CD1c-positive myeloid dendritic cell (primary cell): ENCODE results near the gene HINFP.
"Not testable (repeated sequence)": the region's sequence is repeated elsewhere in the genome, so short reads cannot be mapped to it uniquely, and the experiment has no call there.

Experiments
- DNase-seq: peaks from one replicate; pipeline ENCODE4 v3.0.0-alpha.2; 2016; ENCODE audit errors: extremely low spot score

The HINFP gene

DNA sequence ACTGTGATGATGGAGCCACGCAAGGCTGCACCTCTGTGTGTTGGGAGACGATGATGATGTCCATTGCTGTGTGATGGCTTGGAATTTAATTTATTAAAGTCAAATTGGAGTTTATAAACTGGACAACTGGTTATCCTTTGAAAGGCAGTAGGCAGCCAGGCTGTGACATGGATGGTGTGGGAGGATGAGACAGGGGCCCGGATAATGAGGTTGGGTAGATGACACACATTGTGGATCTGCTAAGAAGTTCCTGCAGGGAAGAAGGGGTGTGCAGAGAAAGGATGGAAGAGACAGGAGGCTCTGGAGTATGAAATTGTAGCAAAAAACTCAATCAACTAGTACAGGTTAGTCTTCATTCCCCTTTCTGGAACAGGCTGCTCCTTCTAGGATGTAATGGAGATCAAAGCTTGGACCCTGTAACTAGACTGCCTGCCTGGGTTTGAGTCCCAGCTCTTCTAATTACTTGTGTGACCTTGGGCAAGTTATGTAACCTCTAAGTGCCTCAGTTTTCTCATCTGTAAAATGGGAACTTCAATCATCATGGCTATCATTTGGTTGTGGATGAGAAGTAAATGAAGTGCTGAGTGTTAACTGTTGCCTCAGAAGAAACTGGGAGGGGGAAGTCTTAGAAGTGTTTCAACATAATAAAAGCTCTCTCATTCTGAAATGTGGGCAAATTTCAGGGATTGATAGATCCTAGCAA lies 4.2 kb upstream of the HINFP start:
- DNase-seq: no peak

DNA sequence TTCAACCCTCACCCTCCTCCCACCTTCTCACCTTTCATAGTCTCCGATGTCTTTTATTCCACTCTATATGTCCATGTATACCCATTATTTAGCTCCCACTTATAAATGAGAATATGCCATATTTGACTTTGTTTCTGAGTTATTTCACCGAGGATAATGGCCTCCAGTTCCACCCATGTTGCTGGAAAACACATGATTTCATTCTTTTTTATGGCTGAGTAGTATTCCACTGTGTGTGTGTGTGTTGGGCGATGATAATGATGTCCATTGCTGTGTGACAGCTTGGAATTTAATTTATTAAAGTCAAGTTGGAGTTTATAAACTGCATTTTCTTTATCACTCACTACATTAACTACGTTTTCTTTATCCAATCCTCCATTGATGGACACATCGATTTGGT lies 3.2 kb upstream of the HINFP start:
- no peak for DNase-seq

DNA sequence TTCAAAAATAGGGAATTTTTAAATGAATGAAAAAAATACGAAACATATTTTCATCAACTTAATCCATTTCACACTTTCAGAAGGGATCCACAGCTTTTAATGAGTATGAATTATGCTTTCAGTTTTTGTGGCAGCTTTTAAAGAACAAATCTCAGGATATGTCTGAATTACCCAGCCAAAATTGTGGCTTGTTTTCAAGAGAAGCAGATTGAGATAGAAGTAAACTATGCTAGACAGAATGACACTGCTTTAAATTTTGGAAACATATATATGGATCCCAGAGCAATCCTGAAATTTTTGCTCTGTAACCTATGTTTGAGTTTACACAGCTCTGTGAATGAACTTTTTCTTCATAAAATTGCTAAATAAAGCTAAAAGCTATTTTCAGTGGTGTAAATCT lies 2.4 kb upstream of the HINFP start:
- no peak for DNase-seq

GRCh38 chr11:119120639-119121007 lies 757 bp upstream of the HINFP start:
- DNase-seq: no peak

DNA sequence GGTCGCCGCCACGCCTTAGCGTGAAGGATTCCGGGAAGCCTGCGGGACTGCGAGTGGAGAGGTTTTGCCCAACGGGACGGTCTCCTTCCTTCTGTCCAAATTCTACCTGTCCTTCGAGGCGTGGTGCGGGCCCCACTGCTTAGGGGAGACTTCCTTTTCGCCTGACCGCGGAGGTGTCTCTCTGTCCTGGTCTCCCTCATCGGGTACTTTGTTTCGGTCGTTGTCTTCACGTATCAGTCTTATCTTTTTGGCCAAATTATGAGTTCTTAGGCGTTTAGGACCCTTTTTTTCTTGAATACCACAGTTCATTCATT lies 388 bp downstream of the HINFP start:
- DNase-seq: no peak

DNA sequence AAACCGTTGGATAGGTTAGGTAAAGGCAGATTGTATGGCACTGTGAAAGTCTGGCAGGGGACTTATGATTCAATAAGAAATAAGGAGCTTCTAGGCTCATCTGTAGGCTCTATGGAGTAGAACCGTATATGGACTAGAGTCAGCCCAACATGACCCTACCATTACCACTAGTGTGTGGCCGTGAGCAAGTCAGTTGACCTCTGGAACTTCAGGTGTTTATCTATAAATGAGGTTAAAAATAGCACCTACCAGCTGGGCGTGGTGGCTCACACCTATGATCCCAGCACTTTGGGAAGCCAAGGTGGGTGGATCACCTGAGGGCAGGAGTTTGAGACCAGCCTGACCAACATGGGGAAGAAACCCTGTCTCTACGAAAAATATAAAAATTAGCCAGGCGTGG lies 4.4 kb downstream of the HINFP start:
- DNase-seq: no peak

DNA sequence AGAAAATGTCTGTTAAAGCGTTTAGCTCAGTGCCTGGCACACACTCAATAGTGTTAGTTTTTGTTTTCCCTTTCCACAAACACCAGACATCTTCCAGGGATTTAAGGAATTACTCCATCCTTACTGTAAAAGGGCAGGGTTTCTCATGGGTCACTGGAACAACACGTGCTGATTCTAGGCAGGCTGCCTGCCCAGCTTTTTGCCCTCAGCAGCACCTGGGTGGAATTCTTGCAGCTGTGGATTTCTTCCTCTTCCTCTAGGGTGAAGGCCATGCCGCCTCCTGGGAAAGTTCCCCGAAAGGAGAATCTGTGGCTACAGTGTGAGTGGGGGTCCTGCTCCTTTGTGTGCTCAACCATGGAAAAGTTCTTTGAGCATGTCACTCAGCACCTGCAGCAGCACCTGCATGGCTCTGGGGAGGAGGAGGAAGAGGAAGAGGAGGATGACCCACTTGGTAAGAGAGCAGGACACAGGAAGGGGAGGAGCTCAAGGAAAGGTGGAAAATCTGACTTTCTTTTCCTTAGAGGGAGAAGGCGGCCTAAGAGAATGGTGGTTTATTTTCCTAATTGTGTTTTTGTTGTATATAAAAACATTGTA lies 5.4 kb downstream of the HINFP start:
- no peak for DNase-seq

GRCh38 chr11:119130662-119131061 lies 9.3 kb downstream of the HINFP start:
- DNase-seq: no peak

- peak; percentile 60 for DNase-seq
Measured at GRCh38 chr11:119134389-119134978, 13.1 kb downstream of the HINFP start.

DNA sequence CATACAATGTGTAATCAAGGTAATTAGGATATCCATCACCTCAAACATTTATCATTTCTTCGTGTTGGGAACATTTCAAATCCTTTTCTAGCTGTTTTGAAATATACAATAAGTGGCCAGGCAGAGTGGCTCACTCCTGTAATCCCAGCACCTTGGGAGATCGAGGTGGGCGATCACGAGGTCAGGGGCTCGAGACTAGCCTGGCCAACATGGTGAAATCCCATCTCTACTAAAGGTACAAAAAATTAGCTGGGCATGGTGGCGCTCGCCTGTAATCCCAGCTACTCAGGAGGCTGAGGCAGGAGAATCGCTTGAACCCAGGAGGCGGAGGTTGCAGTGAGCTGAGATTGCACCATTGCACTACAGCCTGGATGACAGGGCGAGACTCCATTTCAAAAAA lies 17.9 kb downstream of the HINFP start:
- not testable (repeated sequence) for DNase-seq

- DNase-seq: peak; percentile 67
Measured at GRCh38 chr11:119144825-119145486, 23.6 kb downstream of the HINFP start.

GRCh38 chr11:119145551-119145950 lies 24.2 kb downstream of the HINFP start:
- DNase-seq: no peak

DNA sequence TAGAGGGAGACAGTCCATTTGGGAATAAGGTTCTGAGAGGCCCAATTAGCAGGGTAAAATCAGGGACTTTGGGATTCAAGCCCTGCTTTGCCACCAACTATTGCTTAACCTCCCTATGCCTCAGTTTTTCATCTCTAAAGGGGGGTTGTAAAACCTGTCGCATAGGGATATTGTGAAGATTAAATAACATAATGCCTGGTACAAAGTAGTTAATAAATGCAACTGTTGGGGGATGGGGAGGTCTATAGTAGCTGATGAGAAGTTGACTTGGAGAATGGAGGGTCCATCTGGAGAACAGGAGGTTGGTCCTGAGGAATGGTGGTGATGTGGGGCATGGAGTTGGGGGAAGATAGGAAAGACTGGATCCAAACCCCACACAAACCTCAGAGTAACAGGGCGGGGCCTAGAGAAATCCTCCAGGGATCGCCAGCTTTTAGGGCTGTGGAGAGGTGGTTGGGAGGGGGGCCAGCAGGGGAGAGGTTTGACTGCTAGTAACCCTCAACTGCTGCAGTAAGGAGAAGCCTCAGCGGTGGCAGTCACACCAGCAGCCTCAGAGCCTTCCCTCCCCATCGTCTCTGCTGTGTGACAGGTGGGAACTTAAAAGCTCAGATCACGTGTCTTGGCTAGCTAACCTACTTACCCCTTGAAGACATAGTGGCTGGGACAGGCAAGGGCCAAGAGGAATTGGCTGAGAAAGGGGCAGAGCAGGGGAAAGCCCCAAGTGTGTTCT lies 26.4 kb downstream of the HINFP start:
- no peak for DNase-seq

DNA sequence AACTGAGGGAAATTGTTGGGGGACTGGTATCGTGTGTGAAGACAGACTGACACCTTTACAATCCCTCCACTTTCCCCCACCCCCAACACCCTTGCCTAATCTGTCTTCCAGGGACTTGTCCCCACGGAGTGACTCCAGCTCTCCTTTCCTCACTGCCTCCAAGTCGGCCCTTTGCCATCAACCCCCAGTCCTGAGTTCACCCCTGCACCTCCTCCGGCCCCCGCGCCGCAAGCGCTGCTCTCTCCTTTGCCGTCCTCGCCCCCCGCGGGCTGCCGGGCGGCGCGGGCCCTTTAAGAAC lies 27.3 kb downstream of the HINFP start:
- DNase-seq: no peak

GRCh38 chr11:119149018-119149785 lies 27.8 kb downstream of the HINFP start, which contains the start of gene ABCG4:
TSS of gene ABCG4 (plus strand) at chr11:119149052. CDS start at chr11:119149966, 914 bp downstream.
- no peak for DNase-seq

GRCh38 chr11:119149786-119150275 lies 28.5 kb downstream of the HINFP start:
- DNase-seq: no peak

- no peak for DNase-seq
Measured at GRCh38 chr11:119152043-119152442, 30.7 kb downstream of the HINFP start.

GRCh38 chr11:119152604-119153003 lies 31.2 kb downstream of the HINFP start:
- DNase-seq: no peak

DNA sequence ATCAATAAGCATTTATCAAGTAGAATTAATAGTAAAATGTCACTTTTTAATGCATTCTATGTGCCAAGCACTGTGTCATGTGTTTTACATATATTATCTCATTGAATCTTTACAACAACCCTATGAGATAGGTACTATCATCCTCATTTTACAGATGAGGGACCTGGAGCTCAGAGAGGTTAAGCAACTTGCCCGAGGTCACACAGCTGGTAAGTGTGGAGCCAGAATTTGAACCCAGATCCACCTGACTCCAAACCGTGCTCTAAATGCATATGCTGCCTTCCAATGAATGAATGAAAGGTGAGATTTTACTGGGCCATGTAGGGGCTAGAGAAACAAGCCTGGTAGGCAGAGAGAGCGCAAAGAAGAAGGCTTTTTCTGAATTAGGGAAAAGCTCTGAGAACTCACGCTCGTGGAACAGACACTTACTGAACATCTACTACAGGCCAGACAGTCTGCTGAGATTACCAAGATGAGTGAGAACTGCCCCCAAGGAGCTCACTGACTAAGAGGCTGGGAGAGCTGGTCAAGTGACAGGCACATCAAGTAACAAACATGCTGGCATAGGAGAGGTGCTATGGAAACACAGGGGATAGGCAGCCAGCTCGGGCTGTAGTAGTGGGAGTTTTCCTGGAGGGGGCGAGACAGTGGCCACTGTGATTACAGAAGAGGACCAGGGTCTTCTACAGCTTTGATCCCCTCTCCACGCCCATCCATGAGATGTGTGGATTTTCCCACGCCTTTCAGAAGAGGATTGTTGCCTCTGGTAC lies 31.9 kb downstream of the HINFP start:
- DNase-seq: no peak

DNA sequence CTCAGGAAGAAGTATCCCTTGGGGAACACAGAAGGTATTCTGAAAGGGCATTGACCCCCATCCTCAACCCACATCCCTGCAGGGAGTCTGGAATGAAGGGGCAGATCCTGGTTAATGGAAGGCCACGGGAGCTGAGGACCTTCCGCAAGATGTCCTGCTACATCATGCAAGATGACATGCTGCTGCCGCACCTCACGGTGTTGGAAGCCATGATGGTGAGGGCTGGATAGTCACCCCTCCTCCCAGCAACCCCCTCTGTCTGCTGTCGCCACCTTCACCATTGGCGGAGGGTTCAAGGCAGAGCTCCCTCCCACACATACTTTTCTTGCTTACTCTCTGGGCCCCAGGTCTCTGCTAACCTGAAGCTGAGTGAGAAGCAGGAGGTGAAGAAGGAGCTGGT lies 32.8 kb downstream of the HINFP start:
- no peak for DNase-seq
